Measurements from ENCODE around the gene RPL18. TPM values are rescaled to one million over a fixed set of nuclear protein-coding genes. Genes with fewer than 3 reads are reported as not detected.

Gene RPL18
- total and polyA plus RNA-seq, 9 of the 15 experiments (the other 6 are each of a cell fraction or from before 2014, with no cell fraction given) = 312 to 2,635 (median 1,653) TPM

- TF ChIP-seq HMBOX1 (IDR thresholded peaks at IDR 0.05) (no peak), ZNF780A (CRISPR knock-in tag; IDR thresholded peaks at IDR 0.05) (no peak), ZNF263 (CRISPR knock-in tag; IDR thresholded peaks at IDR 0.05; ENCODE audit: borderline replicate concordance) (peak; percentile 51; the same call in 1 of the 2 replicates), BHLHE40 (IDR thresholded peaks at IDR 0.05; ENCODE audit: low read length) (0 out of 2 replicates have a peak, but pooled peaks have one; percentile 35), ATF1 (CRISPR knock-in tag; IDR thresholded peaks at IDR 0.05) (peak; percentile 56), ATF1 (tag; IDR thresholded peaks at IDR 0.05) (peak; percentile 91), PKNOX1 (IDR thresholded peaks at IDR 0.05) (peak; percentile 31; the same call in 1 of the 2 replicates), TAL1 (IDR thresholded peaks at IDR 0.05) (no peak), E2F6 (IDR thresholded peaks at IDR 0.05; ENCODE audit: borderline replicate concordance in 1 of 2, extremely low read depth in 1 of 2, insufficient read depth in 1 of 2, insufficient read length in 1 of 2, low read depth in 1 of 2, low read length in 1 of 2, poor library complexity in 1 of 2, severe bottlenecking in 1 of 2) (peak in 1 of 2 experiments; percentile 47), PHF21A (IDR thresholded peaks at IDR 0.05; ENCODE audit: borderline replicate concordance, low read depth) (no peak), SMARCA5 (IDR thresholded peaks at IDR 0.05) (no peak), UBTF (IDR thresholded peaks at IDR 0.05; ENCODE audit: borderline replicate concordance in 1 of 2, low read depth in 2 of 2, low read length in 2 of 2) (no peak), ZNF146 (CRISPR knock-in tag; IDR thresholded peaks at IDR 0.05; ENCODE audit: unreplicated experiment) (no peak), RBM25 (IDR thresholded peaks at IDR 0.05; ENCODE audit: low read depth, low read length, severe bottlenecking) (peak; percentile 98), NRF1 (conservative IDR thresholded peaks at IDR 0.05 in 1 of 2, IDR thresholded peaks at IDR 0.05 in 1 of 2) (peak; percentile 80 to 85), ZBED1 (IDR thresholded peaks at IDR 0.05) (0 out of 2 replicates have a peak, but pooled peaks have one; percentile 26)
- TF ChIP-seq, protein P1, sequence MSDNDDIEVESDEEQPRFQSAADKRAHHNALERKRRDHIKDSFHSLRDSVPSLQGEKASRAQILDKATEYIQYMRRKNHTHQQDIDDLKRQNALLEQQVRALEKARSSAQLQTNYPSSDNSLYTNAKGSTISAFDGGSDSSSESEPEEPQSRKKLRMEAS (CRISPR knock-in tag; IDR thresholded peaks at IDR 0.05) = peak; percentile 65; the same call in 1 of the 2 replicates
- TF ChIP-seq, protein P2, sequence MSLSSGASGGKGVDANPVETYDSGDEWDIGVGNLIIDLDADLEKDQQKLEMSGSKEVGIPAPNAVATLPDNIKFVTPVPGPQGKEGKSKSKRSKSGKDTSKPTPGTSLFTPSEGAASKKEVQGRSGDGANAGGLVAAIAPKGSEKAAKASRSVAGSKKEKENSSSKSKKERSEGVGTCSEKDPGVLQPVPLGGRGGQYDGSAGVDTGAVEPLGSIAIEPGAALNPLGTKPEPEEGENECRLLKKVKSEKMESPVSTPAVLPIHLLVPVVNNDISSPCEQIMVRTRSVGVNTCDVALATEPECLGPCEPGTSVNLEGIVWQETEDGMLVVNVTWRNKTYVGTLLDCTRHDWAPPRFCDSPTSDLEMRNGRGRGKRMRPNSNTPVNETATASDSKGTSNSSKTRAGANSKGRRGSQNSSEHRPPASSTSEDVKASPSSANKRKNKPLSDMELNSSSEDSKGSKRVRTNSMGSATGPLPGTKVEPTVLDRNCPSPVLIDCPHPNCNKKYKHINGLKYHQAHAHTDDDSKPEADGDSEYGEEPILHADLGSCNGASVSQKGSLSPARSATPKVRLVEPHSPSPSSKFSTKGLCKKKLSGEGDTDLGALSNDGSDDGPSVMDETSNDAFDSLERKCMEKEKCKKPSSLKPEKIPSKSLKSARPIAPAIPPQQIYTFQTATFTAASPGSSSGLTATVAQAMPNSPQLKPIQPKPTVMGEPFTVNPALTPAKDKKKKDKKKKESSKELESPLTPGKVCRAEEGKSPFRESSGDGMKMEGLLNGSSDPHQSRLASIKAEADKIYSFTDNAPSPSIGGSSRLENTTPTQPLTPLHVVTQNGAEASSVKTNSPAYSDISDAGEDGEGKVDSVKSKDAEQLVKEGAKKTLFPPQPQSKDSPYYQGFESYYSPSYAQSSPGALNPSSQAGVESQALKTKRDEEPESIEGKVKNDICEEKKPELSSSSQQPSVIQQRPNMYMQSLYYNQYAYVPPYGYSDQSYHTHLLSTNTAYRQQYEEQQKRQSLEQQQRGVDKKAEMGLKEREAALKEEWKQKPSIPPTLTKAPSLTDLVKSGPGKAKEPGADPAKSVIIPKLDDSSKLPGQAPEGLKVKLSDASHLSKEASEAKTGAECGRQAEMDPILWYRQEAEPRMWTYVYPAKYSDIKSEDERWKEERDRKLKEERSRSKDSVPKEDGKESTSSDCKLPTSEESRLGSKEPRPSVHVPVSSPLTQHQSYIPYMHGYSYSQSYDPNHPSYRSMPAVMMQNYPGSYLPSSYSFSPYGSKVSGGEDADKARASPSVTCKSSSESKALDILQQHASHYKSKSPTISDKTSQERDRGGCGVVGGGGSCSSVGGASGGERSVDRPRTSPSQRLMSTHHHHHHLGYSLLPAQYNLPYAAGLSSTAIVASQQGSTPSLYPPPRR (CRISPR knock-in tag; IDR thresholded peaks at IDR 0.05; ENCODE audit: borderline replicate concordance) = 0 out of 2 replicates have a peak, but pooled peaks have one; percentile 46
These were observed 5.2 kb upstream of the RPL18 start (continued) for GRCh38 chr19:48624067-48624594.

Data from K562 (cell line).